ENCODE data around the gene TAS2R1. TPM values are rescaled to one million over a fixed set of nuclear protein-coding genes. Genes with fewer than 3 reads are reported as not detected.
"Not testable (repeated sequence)": the region's sequence is repeated elsewhere in the genome, so short reads cannot be mapped to it uniquely, and the experiment has no call there.

The TAS2R1 gene
- polyA plus RNA-seq, 4 donors: 0.05 to 0.21 TPM; not detected in 2

- no peak for DNase-seq (ENCODE audit: low read depth in 4 of 4, low spot score in 3 of 4)
These were observed 6.5 kb downstream of the TAS2R1 start for GRCh38 chr5:9623661-9624060.

DNA sequence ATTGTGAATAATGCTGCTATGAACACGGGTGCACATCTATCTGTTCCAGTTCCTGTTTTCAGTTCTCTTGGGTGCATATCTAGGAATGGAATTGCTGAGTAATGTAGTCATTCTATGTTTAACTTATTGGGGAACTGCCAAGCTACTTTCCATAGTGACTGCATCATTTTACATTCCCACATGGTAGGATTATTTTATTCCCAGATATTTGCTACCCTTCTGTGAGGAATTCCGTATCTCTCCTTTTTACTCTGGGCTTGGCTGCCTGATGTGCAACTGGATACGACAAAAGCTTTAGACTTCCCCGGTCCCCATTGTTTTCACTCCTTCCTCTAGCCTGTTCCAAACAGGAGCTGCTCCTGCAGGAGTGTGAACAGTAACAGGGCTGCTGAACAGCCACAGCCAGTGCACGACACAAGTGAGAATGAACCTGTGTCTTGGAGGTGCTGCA, 7.2 kb downstream of the TAS2R1 start:
- DNase-seq (ENCODE audit: low read depth in 4 of 4, low spot score in 3 of 4): no peak

DNA sequence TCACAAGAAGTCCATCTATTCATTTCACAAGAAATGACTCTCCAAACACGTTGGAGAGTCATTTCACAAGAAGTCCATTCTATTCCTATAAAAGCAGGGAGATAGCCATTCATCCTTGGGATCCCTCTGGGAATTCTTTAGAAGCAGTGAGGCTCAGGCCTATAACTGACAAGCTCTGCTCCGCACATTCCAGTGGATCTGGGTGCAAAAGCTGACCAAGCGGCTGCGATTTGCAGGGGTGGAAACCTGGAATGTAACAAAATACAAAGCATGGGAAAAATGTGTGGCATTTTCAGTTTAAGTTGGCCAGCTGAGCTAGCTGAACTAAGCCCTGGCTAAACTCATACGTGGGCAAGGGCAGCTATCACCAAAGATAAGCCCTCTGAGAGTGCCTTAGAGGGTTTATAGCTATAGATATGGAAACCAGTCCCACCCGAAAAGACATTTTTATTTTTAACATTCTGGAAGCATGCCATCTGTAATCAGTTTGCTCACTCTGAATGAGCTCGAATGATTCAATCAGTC, 8.7 kb downstream of the TAS2R1 start:
- no peak for DNase-seq (ENCODE audit: low read depth in 4 of 4, low spot score in 3 of 4)

- DNase-seq (ENCODE audit: low read depth in 4 of 4, low spot score in 3 of 4): no peak
These were observed 10.6 kb downstream of the TAS2R1 start for GRCh38 chr5:9619331-9620092.

DNA sequence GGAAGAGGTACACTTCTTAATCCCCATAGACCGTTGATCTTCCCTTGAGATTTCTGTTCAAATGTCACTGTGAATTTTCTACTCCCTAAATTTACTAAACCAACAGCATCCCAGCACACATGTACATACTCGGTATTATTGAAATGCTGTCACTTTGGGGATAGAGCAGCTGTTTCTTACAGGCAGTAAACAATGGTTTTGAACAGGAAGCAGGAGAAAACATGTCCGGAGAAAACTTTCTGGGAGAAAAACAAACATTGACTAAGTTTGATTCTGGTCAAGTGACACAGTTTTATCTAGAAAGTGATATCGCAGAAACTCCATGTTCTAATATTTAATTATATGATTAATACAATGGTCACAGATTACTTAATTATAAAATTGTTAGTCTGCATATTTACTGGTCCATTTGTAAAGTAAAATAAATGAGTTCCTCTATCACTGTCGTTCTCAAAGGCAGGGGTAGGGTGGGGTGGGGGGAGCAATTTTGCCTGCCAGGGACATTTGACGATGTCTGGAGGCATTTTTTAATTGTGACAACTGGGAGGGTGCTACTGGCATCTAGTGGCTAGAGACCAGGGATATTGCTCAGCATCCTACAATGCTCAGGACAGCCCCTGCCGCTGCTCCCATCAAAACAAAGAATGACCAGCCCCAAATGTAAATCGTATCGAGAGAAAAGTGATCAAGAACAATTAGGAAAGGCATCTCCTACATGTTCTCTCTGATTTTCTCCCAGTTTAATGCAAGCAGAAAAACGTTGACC, 12.2 kb downstream of the TAS2R1 start:
- DNase-seq (ENCODE audit: low read depth in 4 of 4, low spot score in 3 of 4): peak in 1 of 4 donors; percentile 15

GRCh38 chr5:9617221-9617620, 12.9 kb downstream of the TAS2R1 start:
- DNase-seq (ENCODE audit: low read depth in 4 of 4, low spot score in 3 of 4): no peak

- DNase-seq (ENCODE audit: low read depth in 4 of 4, low spot score in 3 of 4): no peak
These were observed 14.8 kb downstream of the TAS2R1 start for GRCh38 chr5:9615331-9615730.

DNA sequence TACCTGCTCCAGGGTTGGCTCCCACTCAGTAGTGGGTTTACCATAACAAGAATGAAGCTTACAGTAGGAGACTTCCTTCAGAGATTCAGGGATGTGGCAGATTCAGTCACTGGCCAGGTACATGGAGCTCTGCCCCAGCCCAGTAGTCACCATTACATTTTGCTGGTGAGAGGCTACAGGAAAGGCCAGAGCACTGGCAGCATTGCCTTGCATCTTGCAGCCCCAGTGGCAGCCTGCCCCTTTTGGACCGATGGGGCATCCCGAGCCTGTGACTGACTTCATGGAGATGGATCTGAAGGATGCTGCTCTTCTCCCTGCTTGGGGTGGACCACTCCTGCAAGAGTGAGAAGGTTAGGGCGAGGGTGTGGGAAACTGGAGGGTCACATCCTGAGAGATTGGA, 16.8 kb downstream of the TAS2R1 start:
- no peak for DNase-seq (ENCODE audit: low read depth in 4 of 4, low spot score in 3 of 4)

DNA sequence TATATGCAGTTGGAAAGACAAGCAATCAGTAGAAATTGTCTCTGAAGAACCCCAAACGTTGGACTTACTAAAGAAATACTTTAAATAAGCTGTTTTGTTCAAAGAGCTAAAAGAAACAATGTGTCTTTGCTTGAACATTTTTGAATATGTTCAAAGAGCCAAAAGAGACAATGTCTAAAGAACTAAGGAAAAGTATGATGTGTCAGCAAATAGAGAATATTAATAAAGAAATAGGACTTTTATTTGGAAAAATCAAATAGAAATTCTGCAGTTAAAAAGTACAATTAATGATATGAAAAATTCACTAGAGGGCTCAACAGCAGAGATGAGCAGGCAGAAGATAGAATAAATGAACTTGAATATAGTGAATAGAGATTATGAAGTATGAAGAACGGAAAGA, 19.2 kb downstream of the TAS2R1 start:
- no peak for DNase-seq (ENCODE audit: low read depth in 4 of 4, low spot score in 3 of 4)

- DNase-seq (ENCODE audit: low read depth in 4 of 4, low spot score in 3 of 4): no peak
These were observed 19.8 kb downstream of the TAS2R1 start for GRCh38 chr5:9610364-9610763.

GRCh38 chr5:9608093-9608492, 22.1 kb downstream of the TAS2R1 start:
- no peak for DNase-seq (ENCODE audit: low read depth in 4 of 4, low spot score in 3 of 4)

DNA sequence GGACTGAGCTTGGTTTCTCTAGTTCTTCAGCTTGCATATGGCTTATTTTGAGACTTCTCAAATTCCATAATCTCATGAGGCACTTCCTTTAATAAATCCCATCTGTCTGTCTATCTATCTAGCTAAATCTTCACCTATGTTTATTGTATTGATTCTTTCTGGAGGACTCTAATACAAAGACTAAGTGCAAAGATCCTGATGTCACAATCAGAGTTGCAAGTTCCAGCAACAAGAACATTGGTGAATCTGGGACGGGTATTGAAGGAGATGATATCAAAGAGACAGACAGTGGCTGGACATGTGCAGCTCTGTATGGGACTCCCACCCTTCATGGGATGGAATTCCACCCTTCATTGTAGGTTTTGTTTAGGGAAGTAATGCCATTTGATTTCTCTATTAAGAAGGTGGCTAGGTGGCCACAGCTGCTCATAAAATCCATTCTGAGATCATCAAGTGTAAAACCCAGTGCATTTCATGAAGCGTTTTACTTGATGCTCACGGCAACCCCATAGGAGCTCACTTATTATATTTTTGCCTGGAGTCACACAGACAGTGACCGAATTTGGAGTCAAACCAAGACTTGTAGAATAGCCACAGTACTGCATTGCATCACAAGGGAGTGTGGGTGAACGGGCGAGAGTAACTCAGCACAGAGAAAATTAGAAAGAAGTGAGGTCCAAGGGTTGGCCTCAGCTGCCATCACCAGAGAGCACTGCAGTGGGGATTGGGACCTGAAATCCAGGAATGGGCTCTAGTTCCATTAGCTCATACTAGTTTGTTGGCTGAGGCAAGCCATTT, 24.9 kb downstream of the TAS2R1 start:
- no peak for DNase-seq (ENCODE audit: low read depth in 4 of 4, low spot score in 3 of 4)

GRCh38 chr5:9604416-9604815, 25.7 kb downstream of the TAS2R1 start:
- no peak for DNase-seq (ENCODE audit: low read depth in 4 of 4, low spot score in 3 of 4)

DNA sequence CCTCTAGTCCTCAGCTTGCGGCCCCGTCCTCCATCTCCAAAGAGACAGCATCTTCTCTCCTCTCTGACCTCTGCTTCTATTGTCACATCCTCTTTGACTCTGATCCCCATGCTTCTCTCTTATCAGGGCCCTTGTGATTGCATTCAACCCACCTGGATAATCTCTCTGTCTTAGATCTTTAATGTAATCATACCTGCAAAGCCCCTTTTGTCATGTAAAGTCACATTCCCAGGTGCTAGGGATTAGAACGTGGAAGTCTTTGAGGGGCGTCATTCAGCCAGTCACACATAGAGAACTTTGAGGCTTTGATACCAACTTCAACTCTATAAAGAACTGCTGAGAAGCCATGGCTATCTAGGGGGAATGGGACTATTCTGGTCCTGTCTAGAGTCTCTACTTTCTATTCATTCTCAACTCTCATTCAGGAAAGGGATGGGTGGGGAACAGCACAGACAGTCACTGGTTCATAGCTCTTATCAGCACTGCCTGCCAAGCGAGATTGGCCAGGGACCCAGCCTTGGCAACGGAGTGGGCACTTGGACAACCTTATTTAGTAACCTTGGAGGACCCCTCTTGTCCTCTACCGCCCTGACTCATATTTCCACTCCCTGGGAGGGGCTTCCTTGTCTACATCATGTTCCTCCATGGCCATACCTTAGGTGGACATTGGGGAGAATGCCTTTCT, 29.0 kb downstream of the TAS2R1 start:
- no peak for DNase-seq (ENCODE audit: low read depth in 4 of 4, low spot score in 3 of 4)

GRCh38 chr5:9599391-9599790, 30.8 kb downstream of the TAS2R1 start:
- no peak for DNase-seq (ENCODE audit: low read depth in 4 of 4, low spot score in 3 of 4)

GRCh38 chr5:9598329-9598728, 31.8 kb downstream of the TAS2R1 start:
- not testable (repeated sequence) for DNase-seq (ENCODE audit: low read depth in 4 of 4, low spot score in 3 of 4)

GRCh38 chr5:9597322-9597721, 32.8 kb downstream of the TAS2R1 start:
- DNase-seq (ENCODE audit: low read depth in 4 of 4, low spot score in 3 of 4): not testable (repeated sequence)

GRCh38 chr5:9596824-9597223, 33.3 kb downstream of the TAS2R1 start:
- no peak for DNase-seq (ENCODE audit: low read depth in 4 of 4, low spot score in 3 of 4)

- no peak for DNase-seq (ENCODE audit: low read depth in 4 of 4, low spot score in 3 of 4)
These were observed 33.9 kb downstream of the TAS2R1 start for GRCh38 chr5:9596171-9596780.

DNA sequence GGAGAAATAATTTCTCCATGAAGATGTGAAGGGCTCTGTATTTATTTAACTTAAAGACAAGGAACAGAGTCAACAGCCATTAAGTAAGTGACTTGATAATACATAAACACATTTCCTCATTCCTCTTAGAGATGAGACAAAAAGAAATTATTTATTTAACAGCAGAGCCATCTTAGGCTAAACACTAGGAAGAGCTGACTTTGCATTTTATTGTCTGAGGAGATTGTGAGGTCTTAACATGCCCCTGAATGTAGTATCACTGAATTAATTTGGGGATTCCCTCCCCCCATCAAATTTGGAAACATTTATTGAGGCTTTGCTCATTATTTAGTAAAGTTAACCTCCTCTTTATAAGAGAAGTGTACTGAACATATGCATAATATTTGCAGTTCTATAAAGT, 35.2 kb downstream of the TAS2R1 start:
- no peak for DNase-seq (ENCODE audit: low read depth in 4 of 4, low spot score in 3 of 4)
